A549 (cell line): ENCODE measurements around the gene UFD1. TPM values are rescaled to one million over a fixed set of nuclear protein-coding genes. Genes with fewer than 3 reads are reported as not detected.

Experiments used
- ATAC-seq, 2 experiments: fragments of 200-7000 bp in 1 of 2; fragments of >200 bp in 1 of 2; cut with Nextera tagmentation in 1 of 2; cut with Tn5 transposase in 1 of 2; 3 replicates each; pipeline versions ENCODE4 v1.8.0 to v1.9.1; 2018 to 2020; ENCODE audit warnings: mild to moderate bottlenecking in 1 of 2, moderate library complexity in 1 of 2
- CTCF ChIA-PET: fragments of 300-600 bp; sonication (Branson Sonifier 250); formaldehyde crosslinking; extraction: SDS; loops from one replicate; lab custom pipeline; 2021; ENCODE audit warnings: antibody characterized with exemption, inconsistent platforms; lab: Yijun Ruan, JAX
- POLR2A ChIA-PET: fragments of 350-600 bp; formaldehyde crosslinking; extraction: SDS; loops from one replicate; lab custom pipeline; 2021; ENCODE audit warnings: antibody characterized with exemption, inconsistent platforms; lab: Yijun Ruan, JAX
- DNase-seq, 2 experiments: peaks; one replicate each; pipeline versions ENCODE4 v3.0.0 to v3.0.0-alpha.2; 2011 to 2016; ENCODE audit warnings: low read depth in 1 of 2, low spot score in 1 of 2
- FAIRE-seq: peaks from 2 replicates; lab custom pipeline; 2011; peaks lifted over from hg19 to GRCh38; lab: Jason Lieb, UNC
- H3K27ac ChIP-seq, 2 experiments: fragments of >200 bp; sonication (Bioruptor Twin); formaldehyde crosslinking; 3 replicates each; pipeline ENCODE4 v1.5.1; 2016 to 2017
- H3K4me1 ChIP-seq: fragments of >200 bp; sonication (Bioruptor Twin); formaldehyde crosslinking; 3 replicates; pipeline ENCODE4 v1.6.1; 2016
- H3K4me2 ChIP-seq: fragments of >200 bp; sonication (Bioruptor Twin); formaldehyde crosslinking; 3 replicates; pipeline ENCODE4 v1.6.1; 2016
- H3K4me3 ChIP-seq: fragments of >200 bp; sonication (Bioruptor Twin); formaldehyde crosslinking; 3 replicates; pipeline ENCODE4 v1.5.1; 2016
- H3K9me3 ChIP-seq: fragments of >200 bp; sonication (Bioruptor Twin); formaldehyde crosslinking; 3 replicates; pipeline ENCODE4 v1.6.1; 2016
- BCL3 ChIP-seq: fragments of >200 bp; sonication (Bioruptor Twin); formaldehyde crosslinking; IDR thresholded peaks from 3 replicates; pipeline ENCODE4 v1.6.1; 2016
- CBX2 ChIP-seq: fragments of 200-600 bp; sonication (generic); IDR thresholded peaks from 2 replicates; pipeline ENCODE4 v1.6.1; 2016; ENCODE audit warnings: low read depth, mild to moderate bottlenecking, borderline replicate concordance
- CEBPB ChIP-seq, 2 experiments: fragments of >200 bp in 1 of 2; sonication (Bioruptor Twin) in 1 of 2; formaldehyde crosslinking in 1 of 2; IDR thresholded peaks; 2 replicates each; pipeline ENCODE4 v1.6.1; 2012 to 2016
- CHD2 ChIP-seq: fragments of 150-350 bp; IDR thresholded peaks from 2 replicates; pipeline ENCODE4 v1.6.1; 2014; ENCODE audit warnings: low read length; ENCODE audit not compliant: partially characterized antibody
- EP300 ChIP-seq, 2 experiments: fragments of >200 bp; sonication (Bioruptor Twin); formaldehyde crosslinking; IDR thresholded peaks; 2 replicates in 1 of 2; 3 replicates in 1 of 2; pipeline ENCODE4 v1.6.1; 2016 to 2017
- FOXS1 ChIP-seq: fragments of 250-450 bp; sonication (Bioruptor Pico); IDR thresholded peaks from 2 replicates; pipeline ENCODE4 v1.5.0; 2020; ENCODE audit warnings: mild to moderate bottlenecking, moderate library complexity
- HEYL ChIP-seq: fragments of 250-450 bp; sonication (Bioruptor Pico); IDR thresholded peaks from 2 replicates; pipeline ENCODE4 v1.8.0; 2021; ENCODE audit warnings: mild to moderate bottlenecking, moderate library complexity
- HOXA7 ChIP-seq: fragments of 250-450 bp; sonication (Bioruptor Pico); IDR thresholded peaks from 2 replicates; pipeline ENCODE4 v1.5.0; 2020; ENCODE audit warnings: mild to moderate bottlenecking, moderate library complexity
- HOXB5 ChIP-seq: fragments of 250-450 bp; sonication (Bioruptor Pico); IDR thresholded peaks from 2 replicates; pipeline ENCODE4 v1.5.0; 2020; ENCODE audit warnings: mild to moderate bottlenecking, moderate library complexity
- JUN ChIP-seq, 2 experiments: fragments of >200 bp; sonication (Bioruptor Twin); formaldehyde crosslinking; IDR thresholded peaks; 2 replicates in 1 of 2; 3 replicates in 1 of 2; pipeline ENCODE4 v1.6.1; 2016 to 2017
- JUNB ChIP-seq: fragments of >200 bp; sonication (Bioruptor Twin); formaldehyde crosslinking; IDR thresholded peaks from 2 replicates; pipeline ENCODE4 v1.6.1; 2016
- MAZ ChIP-seq: fragments of 150-350 bp; IDR thresholded peaks from 2 replicates; pipeline ENCODE4 v1.6.1; 2014; ENCODE audit warnings: antibody characterized with exemption, low read depth, low read length, borderline replicate concordance
- NFE2L2 ChIP-seq: fragments of 150-350 bp; conservative IDR thresholded peaks from 2 replicates; pipeline ENCODE4 v1.6.1; 2014; ENCODE audit warnings: low read length
- NR3C1 ChIP-seq: fragments of >200 bp; sonication (Bioruptor Twin); formaldehyde crosslinking; IDR thresholded peaks from 3 replicates; pipeline ENCODE4 v1.6.1; 2017
- PBX3 ChIP-seq: IDR thresholded peaks from 2 replicates; pipeline ENCODE4 v1.6.1; 2012
- PHF8 ChIP-seq: fragments of 200-600 bp; sonication (generic); IDR thresholded peaks from 2 replicates; pipeline ENCODE4 v1.6.1; 2016; ENCODE audit warnings: low read depth, mild to moderate bottlenecking, antibody characterized with exemption, moderate library complexity, borderline replicate concordance
- RAD21 ChIP-seq, 2 experiments: fragments of >200 bp in 1 of 2; sonication (Bioruptor Twin) in 1 of 2; formaldehyde crosslinking in 1 of 2; IDR thresholded peaks in 1 of 2; conservative IDR thresholded peaks in 1 of 2; 2 replicates in 1 of 2; 3 replicates in 1 of 2; pipeline ENCODE4 v1.6.1; 2012 to 2018; ENCODE audit warnings: inconsistent platforms in 1 of 2
- RARB ChIP-seq: fragments of 250-450 bp; sonication (Bioruptor Pico); IDR thresholded peaks from 2 replicates; pipeline ENCODE4 v1.8.0; 2021; ENCODE audit warnings: mild to moderate bottlenecking, moderate library complexity
- RCOR1 ChIP-seq: fragments of 150-350 bp; IDR thresholded peaks from 2 replicates; pipeline ENCODE4 v1.6.1; 2014; ENCODE audit warnings: antibody characterized with exemption, low read length, low read depth
- REST ChIP-seq: fragments of 200-600 bp; sonication (generic); IDR thresholded peaks from 2 replicates; pipeline ENCODE4 v1.6.1; 2016; ENCODE audit warnings: antibody characterized with exemption, mild to moderate bottlenecking, moderate library complexity
- RFX5 ChIP-seq: fragments of 450-650 bp; IDR thresholded peaks from 2 replicates; pipeline ENCODE4 v1.7.1; 2014; ENCODE audit warnings: antibody characterized with exemption, mild to moderate bottlenecking, moderate library complexity
- USF2 ChIP-seq: fragments of 450-650 bp; IDR thresholded peaks from 2 replicates; pipeline ENCODE4 v1.6.1; 2014; ENCODE audit warnings: antibody characterized with exemption
- ZC3H11A ChIP-seq: fragments of 450-650 bp; IDR thresholded peaks from 2 replicates; pipeline ENCODE4 v1.6.1; 2014; ENCODE audit warnings: antibody characterized with exemption, mild to moderate bottlenecking
- ZFP36 ChIP-seq: fragments of 450-650 bp; IDR thresholded peaks from 2 replicates; pipeline ENCODE4 v1.6.1; 2014; ENCODE audit warnings: borderline replicate concordance; ENCODE audit not compliant: partially characterized antibody
- WGBS: methylation state at CpG from one replicate; pipeline ENCODE4 v1.1.6; 2017; ENCODE audit errors: missing lambda C conversion rate; 5-methylcytosine and 5-hydroxymethylcytosine counted together
- polyA plus RNA-seq, 4 experiments: library from polyadenylated mRNA; depleted of rRNA in 3 of 4; stranded (reverse); fragments of >200 nt; fragmentation: RNase III in 1 of 4; extraction: RNeasy Plus Mini Kit Qiagen cat#74134 plus additional on column Dnase treatment in 1 of 4; gene quantifications; 2 replicates in 3 of 4; 3 replicates in 1 of 4; pipeline ENCODE4 v1.2.3, GENCODE V29; 2011 to 2017

The UFD1 gene
- polyA plus RNA-seq, 2 of the 4 experiments (the other 2 are of a cell fraction), result 95.4 to 96.1 TPM

- TF ChIP-seq USF2, result no peak
- TF ChIP-seq ZC3H11A, result no peak
- TF ChIP-seq JUN (IDR thresholded peaks at IDR 0.05), result no peak
- no peak for TF ChIP-seq MAZ
- no peak for TF ChIP-seq PHF8
- no peak for TF ChIP-seq HEYL (CRISPR knock-in tag)
- no peak for TF ChIP-seq FOXS1
- no peak for TF ChIP-seq RAD21 (conservative IDR thresholded peaks at IDR 0.05 in 1 of 2, IDR thresholded peaks at IDR 0.05 in 1 of 2)
- TF ChIP-seq, all 56 proteins: peak for 0
These were observed 17.5 kb downstream of the UFD1 start (continued) for GRCh38 chr22:19461506-19461905.

GRCh38 chr22:19460036-19460435, 19.0 kb downstream of the UFD1 start:
- POLR2A ChIA-PET, result no interaction called here

More at GRCh38 chr22:19460036-19460435, 19.0 kb downstream of the UFD1 start:
- TF ChIP-seq HOXA7 (CRISPR knock-in tag) (no peak), CHD2 (no peak), PBX3 (no peak), CEBPB (IDR thresholded peaks at IDR 0.05) (no peak), CBX2 (no peak), RARB (CRISPR knock-in tag) (no peak), REST (no peak), NR3C1 (no peak), NFE2L2 (no peak), HOXB5 (CRISPR knock-in tag) (no peak), ZFP36 (no peak), EP300 (IDR thresholded peaks at IDR 0.05) (no peak), RFX5 (no peak), MAZ (no peak), JUNB (no peak), RCOR1 (no peak), BCL3 (no peak)
- TF ChIP-seq, all 56 proteins: peak for 0
- H3K9me3 ChIP-seq, result no peaks in the 10 kb centered on the region
- no peak overlapping the region for H3K27ac ChIP-seq
- H3K4me2 ChIP-seq, result no peak overlapping the region
- DNase-seq, result no peak
- no peak for FAIRE-seq
- no peak for ATAC-seq
- 87% methylated on average over 2 of the region's 2 CpGs for WGBS
- CTCF ChIA-PET, result interaction anchor here (0.6 kb wide), 1 partner anchor 15 kb away, joined by 4 read pairs; no protein-coding TSS in a partner anchor
- no peaks in the 10 kb centered on the region for H3K4me1 ChIP-seq
- no peak overlapping the region for H3K4me3 ChIP-seq
